AG10803 (cell line): Measurements from ENCODE around the gene TPRG1.

Experiments used
- DNase-seq: peaks from one replicate; pipeline ENCODE4 v3.0.0; 2010; ENCODE audit warnings: low read depth
- H3K4me3 ChIP-seq: 2 replicates; pipeline ENCODE4 v1.5.1; 2011; ENCODE audit warnings: mild to moderate bottlenecking, low read length, control low read depth
- TF ChIP-seq, protein P1 (sequence below): conservative IDR thresholded peaks from 2 replicates; pipeline ENCODE4 v1.5.1; 2011; ENCODE audit warnings: mild to moderate bottlenecking, low read length, control low read depth, inconsistent platforms

The TPRG1 gene

DNA sequence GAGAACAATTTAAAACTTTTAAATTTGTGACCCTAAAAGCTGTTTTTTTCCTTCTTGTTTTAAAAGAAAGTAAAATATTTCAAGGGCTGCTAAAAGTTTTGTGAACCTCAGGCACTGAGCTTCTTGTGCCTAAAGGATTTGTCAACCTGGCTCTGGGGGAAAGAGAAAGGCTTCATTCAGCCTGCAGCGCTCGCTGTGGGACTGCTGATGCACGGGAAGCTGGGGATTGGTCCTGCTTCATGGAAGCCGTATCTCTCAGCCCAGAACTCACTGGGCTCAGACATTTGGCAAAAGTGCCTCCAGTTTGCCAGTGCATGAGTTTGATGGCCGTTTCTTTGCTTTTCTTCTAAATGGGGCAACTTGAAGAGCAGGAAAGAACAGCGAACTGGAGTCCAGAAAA is 30.8 kb downstream of the TPRG1 start:
- no peak for DNase-seq
- TF ChIP-seq, protein P1, sequence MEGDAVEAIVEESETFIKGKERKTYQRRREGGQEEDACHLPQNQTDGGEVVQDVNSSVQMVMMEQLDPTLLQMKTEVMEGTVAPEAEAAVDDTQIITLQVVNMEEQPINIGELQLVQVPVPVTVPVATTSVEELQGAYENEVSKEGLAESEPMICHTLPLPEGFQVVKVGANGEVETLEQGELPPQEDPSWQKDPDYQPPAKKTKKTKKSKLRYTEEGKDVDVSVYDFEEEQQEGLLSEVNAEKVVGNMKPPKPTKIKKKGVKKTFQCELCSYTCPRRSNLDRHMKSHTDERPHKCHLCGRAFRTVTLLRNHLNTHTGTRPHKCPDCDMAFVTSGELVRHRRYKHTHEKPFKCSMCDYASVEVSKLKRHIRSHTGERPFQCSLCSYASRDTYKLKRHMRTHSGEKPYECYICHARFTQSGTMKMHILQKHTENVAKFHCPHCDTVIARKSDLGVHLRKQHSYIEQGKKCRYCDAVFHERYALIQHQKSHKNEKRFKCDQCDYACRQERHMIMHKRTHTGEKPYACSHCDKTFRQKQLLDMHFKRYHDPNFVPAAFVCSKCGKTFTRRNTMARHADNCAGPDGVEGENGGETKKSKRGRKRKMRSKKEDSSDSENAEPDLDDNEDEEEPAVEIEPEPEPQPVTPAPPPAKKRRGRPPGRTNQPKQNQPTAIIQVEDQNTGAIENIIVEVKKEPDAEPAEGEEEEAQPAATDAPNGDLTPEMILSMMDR = no peak
- no peak overlapping the region for H3K4me3 ChIP-seq

DNA sequence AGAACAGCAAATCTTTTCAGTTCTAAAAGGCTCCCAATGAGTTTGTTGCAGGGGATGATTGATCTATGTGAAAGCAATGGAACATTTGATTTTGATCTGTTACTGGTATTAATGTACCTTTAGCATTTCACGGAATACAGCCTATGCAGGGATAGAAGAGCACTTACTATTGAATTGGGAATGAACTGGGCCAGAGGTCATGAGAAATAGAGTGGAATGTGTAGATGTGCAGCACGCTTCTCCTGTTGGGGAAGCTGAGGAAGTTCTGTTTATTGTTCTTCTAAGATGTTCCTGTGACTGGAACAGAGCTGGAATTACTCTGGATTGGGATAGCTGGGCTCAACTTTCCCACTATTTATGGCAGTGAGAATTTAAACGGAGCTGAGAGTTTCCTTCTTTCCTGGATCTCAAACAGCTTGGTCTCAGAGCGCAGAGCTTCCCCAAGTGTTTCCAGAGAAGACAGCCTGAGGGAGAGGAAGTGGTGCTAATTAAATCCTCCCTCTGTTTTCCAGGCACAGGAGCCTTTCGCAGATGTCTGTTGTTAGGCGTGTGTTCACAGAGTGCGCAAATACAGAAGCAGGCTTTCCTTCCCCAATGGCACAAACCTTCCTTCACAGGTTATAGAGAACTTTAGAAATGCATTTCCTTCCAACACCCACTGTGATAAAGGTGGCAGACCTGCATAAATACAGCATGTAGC is 32.5 kb downstream of the TPRG1 start:
- peak; percentile 17 for DNase-seq
- no peak overlapping the region for H3K4me3 ChIP-seq
- TF ChIP-seq, protein P1 = no peak

DNA sequence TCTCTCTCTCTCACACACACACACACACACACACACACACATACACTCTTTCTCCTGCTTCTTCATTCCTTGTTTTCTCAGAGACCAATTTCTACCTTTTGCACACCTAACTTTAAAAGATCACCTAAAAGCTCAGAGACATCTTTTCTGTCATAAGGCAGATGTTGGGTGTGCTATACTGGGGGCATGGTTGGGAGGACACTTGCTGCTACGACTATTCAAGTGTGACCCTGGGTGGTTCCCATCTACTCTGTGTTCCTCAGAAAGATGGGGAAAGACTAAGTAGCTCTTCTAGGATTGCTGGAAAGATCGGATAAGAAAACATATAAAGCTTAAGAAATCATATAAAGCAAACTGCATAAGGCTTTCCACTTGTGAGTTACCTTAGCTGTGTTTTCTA is 33.2 kb downstream of the TPRG1 start:
- H3K4me3 ChIP-seq = no peak overlapping the region
- TF ChIP-seq, protein P1 = no peak
- DNase-seq = no peak

DNA sequence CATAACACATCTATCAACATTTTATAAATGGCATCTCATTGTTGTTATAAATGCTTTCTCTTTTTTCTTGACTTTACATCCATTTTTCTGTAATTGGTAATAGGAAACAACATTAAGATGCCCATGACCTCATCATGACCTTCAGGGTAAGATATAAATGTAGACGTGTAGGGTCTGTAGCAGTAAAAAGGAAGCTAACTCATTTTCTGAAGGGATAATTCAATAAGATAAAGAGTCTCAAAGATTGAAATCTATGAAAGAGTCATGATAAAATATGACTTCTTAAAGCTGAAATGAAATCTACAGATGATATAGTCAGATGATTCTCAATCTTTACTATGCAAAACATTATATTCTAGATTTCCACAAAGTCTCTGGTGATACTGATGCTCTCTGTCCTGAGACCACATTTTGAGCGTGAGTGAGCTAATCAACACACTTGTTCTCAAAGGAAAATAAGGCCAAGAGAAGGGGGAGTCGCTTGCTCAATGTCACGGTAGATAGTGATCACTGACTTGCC is 38.5 kb downstream of the TPRG1 start:
- DNase-seq = no peak
- TF ChIP-seq, protein P1 = no peak
- H3K4me3 ChIP-seq = no peak overlapping the region

DNA sequence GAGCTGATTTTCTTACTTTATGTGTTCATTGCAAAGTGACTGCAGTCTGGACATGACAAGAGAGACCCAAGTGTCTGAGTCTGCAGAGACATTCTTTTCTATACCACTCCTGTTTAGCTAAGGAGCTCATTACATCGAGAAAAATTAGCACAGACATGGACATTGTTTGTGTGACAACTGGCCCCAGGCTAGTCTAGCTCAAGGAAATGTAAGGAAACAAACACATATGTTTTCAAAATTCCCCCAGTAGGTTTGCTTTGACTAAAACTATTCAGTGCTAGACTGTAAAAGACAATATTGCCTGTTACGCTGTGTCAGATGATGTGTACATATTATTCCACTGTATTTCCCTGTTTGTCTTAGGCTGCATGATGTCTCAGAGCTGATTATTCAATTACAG is 40.9 kb downstream of the TPRG1 start:
- H3K4me3 ChIP-seq = no peak overlapping the region
- DNase-seq = no peak
- TF ChIP-seq, protein P1 = no peak

DNA sequence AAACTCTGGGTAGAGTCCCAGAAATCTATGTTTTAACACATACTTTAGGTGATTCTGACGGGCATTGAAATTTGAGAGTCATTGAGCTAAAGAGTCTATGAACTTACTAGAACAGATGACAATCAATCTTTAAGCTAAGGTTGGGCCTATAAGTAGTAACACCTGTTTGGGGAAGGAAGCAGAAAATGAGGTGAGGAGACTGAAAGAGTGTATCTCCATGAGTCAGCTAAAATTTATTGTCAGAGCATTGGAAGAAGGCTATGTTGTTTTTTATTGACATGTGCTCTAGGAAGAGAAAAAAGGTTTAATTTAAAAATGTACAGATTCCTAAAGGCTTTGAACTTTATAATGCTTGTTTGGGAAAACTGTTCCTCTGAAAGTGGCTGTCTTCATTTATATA is 42.9 kb downstream of the TPRG1 start:
- H3K4me3 ChIP-seq = no peak overlapping the region
- TF ChIP-seq, protein P1 = no peak
- DNase-seq = no peak

DNA sequence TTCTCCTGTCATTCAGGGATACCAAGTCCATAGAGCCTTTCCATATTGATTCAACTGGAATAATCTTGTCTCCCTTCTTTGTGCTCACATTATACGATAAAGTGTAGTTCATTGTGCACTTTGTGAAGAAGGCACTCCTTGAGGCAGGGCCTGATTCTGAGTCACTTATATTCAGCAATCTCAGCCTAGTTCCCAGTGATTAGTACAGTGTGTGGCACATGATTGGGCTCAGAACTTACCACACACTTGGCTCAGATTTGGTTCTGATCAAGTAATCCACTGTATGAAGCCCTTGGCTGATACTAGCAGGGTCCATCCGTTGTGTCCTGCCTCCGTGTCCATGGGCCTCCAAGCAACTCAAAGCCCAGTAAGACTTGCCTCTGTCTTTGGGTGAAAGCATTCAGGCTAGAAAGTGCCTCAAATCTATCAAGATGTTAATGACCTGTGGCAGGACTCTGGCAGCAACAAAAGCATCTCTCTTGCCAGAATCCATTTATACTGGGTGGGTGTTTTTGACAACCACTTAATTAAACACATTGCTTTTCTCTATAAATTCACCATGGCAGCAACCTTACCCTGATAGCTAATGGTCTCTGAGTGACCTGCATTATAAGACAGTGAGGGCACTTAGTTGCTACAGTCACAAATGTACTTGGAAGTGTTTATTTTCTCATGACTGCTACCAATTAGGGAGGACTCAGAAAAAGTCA is 51.3 kb downstream of the TPRG1 start:
- TF ChIP-seq, protein P1 = no peak
- H3K4me3 ChIP-seq = no peak overlapping the region
- no peak for DNase-seq
